HG03095 (cell line): ENCODE data around the gene DNAJC13.
"Not testable (repeated sequence)": the region's sequence is repeated elsewhere in the genome, so short reads cannot be mapped to it uniquely, and the experiment has no call there.

Experiments used
- ATAC-seq: cut with Tn5 transposase; IDR thresholded peaks from one replicate; pipeline ENCODE4 v1.9.1; 2021; ENCODE audit warnings: moderate library complexity; ENCODE audit not compliant: unreplicated experiment

DNAJC13 gene

DNA sequence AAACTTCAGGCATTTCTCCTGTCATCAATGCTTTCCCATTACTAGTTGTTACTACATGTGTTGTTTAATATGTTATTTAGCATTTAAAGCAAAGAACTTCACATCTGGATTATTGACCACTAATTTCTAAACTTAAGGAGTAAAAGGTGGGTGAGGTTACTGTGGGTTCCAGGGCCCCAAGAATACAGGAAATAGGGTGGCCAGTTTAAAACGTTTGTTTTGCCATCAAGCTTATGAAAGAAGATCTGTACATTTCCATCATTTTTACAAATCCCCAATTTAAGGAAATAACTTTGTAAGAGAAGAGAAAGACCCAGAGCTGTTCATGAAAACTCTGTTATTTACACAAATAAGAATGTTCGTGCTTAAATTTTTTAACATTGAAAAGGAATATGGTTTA is 125.3 kb downstream of the DNAJC13 start:
- no peak for ATAC-seq

GRCh38 chr3:132543011-132543739 is 125.9 kb downstream of the DNAJC13 start:
- ATAC-seq, result no peak

DNA sequence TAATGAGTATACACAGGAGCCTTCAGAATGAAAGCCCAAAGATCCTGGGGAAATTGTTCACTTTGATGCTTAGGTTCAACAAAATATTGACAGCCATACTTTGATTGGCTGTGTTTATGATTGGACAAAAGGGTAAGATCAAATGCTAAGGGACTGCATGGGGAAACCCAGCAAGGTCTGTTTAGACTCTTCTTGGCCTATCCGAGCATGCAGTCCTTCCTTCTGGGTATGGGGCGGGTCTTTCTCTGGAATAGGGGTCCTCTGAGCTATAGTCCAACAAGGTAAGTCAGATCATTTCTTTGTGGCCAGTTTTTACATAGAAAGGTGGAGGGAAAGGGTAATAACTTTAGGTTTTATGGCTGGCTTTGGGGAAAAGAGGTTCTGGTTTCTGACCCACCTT is 126.8 kb downstream of the DNAJC13 start:
- ATAC-seq, result no peak

DNA sequence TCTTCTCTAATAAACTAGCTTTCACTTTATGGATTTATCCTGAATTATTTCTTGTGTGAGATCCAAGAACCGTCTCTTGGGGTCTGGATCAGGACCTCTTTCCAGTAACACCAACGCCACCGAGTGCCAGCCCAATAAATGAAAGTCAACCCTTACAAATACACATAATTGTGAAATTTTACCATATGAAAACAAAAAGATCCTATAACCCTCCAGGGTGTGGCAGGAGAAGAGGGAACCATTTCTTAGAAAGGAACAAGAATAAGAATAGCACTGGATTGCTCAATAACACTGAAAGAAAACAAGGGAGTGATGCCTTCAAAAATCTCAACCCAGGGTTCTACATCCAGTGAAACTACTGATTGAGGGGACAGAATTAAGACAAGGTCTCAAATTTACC is 128.2 kb downstream of the DNAJC13 start:
- no peak for ATAC-seq

- no peak for ATAC-seq
Measured at GRCh38 chr3:132549169-132549568, 131.9 kb downstream of the DNAJC13 start.

GRCh38 chr3:132549890-132550578 is 132.7 kb downstream of the DNAJC13 start:
- no peak for ATAC-seq

GRCh38 chr3:132550579-132551305 is 133.4 kb downstream of the DNAJC13 start:
- no peak for ATAC-seq

DNA sequence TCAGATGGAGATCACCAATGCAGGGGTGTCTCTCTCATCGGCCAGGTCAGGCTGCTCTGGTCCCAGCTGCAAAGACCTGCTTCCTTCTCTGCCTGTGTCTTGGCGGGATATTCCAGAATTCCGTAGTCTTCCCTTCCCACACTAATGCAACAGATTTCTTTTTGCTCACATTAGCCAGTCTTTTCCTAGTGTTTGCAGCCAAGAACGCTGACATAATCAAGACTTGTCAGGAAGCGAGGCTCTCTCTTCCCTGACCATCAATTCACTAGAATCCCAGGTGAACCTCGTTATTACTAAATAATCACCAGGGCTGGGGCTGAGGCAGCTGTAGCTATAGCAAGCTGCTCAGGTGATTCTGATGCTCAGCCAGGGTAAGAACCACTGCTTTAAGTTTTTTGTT is 136.5 kb downstream of the DNAJC13 start:
- ATAC-seq, result no peak

DNA sequence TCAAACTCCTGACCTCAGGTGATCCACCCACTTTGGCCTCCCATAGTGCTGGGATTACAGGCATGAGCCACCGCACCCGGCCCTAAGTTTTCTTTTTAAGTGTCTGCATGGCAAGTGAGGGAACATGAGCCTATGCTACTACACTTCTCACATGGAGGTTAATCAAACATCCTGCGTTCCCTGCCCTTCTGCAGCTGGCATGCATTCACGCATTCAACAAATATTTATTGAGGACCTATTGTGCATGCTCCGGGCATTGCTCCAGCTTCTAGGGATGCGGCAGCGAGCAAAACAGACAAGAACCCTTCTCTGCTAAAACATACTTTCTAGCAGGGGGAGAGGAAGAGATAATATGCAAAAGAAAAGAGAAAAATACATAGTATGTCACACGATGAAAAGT is 137.1 kb downstream of the DNAJC13 start:
- ATAC-seq, result no peak

- no peak for ATAC-seq
Measured at GRCh38 chr3:132555306-132556035, 138.2 kb downstream of the DNAJC13 start.

DNA sequence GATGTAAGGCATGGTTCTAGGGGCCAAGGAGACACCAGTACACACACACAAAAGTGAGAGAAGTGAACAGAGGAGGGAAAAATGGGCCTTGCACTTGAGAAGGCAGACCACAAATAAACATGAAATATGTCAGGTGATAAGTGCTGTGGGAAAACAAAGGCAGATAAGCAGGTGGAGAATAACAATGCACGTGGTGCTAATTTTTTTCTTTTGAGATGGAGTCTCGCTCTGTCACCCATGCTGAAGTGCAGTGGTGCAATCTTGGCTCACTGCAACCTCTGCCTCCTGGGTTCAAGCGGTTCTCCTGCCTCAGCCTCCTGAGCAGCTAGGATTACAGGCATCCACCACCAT is 138.7 kb downstream of the DNAJC13 start:
- ATAC-seq, result not testable (repeated sequence)

DNA sequence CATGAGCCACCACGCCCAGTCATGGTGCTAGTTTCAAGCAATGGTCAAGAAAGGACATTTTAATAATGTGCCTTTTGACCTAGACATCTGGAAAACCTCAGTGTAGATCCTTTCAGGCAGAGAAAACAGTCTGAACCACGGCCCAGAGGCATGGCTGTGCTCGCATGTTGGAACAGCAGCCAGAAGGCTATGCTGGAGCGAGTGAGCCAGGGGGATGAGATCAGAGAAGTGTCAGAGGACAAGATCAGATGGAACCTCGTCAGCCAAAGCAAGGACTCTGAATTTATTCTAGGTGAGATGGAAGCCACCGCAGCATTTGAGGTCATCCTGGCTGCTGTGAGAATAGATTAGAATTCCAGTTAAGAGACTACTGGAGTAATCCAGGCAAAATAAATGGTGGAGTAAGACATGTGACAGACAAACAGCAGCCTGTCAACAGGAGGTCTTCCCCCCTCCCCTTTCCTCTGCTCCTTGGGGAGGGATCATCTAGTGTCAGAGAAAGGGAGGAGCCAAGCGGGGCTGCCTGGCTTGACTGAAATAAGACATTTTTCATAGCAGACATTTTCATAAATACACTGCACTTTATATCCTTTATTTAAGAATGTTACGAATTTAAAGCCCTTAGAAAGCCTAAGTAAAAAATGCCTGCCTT is 139.3 kb downstream of the DNAJC13 start:
- no peak for ATAC-seq

DNA sequence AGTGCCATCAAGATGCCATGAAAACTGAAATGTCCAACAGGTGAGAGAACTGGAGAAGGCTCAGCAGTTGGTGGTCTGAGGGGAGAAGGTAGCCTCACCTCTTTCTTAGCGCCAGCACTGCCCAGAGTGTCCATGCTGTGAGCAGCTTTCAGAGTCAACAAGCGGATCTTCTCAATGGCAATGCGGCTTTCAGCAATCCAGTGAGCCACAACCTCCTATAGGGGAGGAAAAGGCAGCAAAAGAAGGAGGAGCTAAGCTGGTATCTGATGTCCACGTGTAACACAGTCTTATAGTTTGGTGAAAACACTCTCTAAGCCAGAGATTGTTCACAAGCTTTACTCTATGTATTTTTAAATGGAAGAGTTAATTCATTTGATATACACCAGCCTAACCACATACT is 143.7 kb downstream of the DNAJC13 start:
- no peak for ATAC-seq

- no peak for ATAC-seq
Measured at GRCh38 chr3:132563420-132564069, 146.2 kb downstream of the DNAJC13 start.

DNA sequence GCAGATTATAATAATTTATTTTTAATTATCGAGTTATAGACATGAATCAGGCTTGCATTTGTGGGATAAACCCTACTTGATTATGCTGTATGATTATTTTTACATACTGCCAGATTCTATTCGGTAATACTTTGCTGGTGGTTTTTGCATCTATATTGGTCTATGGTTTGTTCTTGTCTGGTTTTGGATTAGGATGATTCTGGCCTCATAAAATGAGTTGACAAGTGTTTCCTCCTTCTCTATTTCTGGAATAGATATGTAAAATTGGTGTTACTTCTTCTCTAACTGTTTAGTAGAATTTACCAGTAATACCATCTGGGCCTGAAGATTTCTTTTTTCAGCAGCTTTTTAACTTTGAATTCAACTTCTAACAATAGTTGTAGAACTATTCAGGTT is 146.8 kb downstream of the DNAJC13 start:
- no peak for ATAC-seq

GRCh38 chr3:132568422-132568821 is 151.1 kb downstream of the DNAJC13 start:
- ATAC-seq, result no peak

GRCh38 chr3:132569153-132569552 is 151.9 kb downstream of the DNAJC13 start:
- no peak for ATAC-seq

- ATAC-seq, result no peak
Measured at GRCh38 chr3:132569580-132569979, 152.3 kb downstream of the DNAJC13 start.

DNA sequence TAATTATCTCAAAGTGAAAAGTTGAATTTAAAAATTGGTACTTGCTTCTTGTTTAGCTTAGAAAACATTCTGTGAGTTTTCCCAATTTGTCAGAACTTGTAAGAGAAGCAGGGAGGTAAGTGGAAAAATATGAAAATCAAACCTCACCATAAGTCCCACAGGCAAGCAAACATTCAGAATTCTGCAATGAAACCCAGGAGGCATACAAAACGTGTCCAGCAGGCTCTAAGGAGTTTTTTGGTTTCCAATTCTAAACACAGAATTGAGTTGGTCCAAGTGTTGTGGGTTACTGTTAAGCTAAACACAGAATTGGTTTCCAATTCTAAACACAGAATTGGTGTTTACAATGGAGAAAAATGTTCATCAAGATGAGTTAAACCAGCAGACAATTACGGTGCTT is 152.7 kb downstream of the DNAJC13 start:
- ATAC-seq, result no peak

DNA sequence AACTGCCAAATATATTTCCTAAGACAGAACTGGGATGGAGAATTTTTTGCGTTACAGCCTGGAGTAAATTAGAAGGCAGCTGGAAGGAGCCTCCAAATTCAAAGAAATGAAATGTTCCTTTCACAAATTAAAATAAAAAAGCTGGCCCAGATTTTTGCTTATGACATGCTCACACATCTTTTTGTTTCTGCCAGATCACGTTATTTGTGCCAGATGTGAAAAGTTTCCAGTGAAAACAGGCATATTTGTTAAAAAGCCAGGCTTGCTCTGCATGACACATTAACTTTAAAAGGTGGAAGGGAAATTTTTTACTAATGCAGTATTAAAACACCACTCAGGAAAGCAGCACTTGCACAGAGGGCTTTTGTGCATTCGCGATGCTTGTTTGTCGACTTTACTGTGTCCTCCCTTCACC is 156.5 kb downstream of the DNAJC13 start:
- no peak for ATAC-seq
